Lower leg skin (tissue), 3 donors: ENCODE measurements around the gene AGPAT1.

ENCODE experiments used
- CTCF ChIP-seq, 3 donors: fragments of 450-650 bp; IDR thresholded peaks; one replicate each; pipeline ENCODE4 v1.5.1; 2016; ENCODE audit warnings: antibody characterized with exemption in 3 of 3, mild to moderate bottlenecking in 3 of 3, moderate library complexity in 2 of 3
- POLR2A ChIP-seq, 2 donors: fragments of 450-650 bp; IDR thresholded peaks; one replicate each; pipeline ENCODE4 v1.6.1; 2016 to 2017; ENCODE audit warnings: antibody characterized with exemption in 2 of 2, mild to moderate bottlenecking in 1 of 2, moderate library complexity in 1 of 2

GRCh38 chr6:32198866-32199265 lies 23.0 kb upstream of the AGPAT1 start:
- TF ChIP-seq CTCF (IDR thresholded peaks at IDR 0.05), result no peak
- TF ChIP-seq POLR2A (IDR thresholded peaks at IDR 0.05), result no peak
